Middle frontal gyrus (tissue), 1 donor: Measurements from ENCODE around the gene EBNA1BP2.
"Not testable (repeated sequence)": the region's sequence is repeated elsewhere in the genome, so short reads cannot be mapped to it uniquely, and the experiment has no call there.

Experiments used
- DNase-seq: peaks from one replicate; pipeline ENCODE4 v3.0.0-alpha.2; 2015; ENCODE audit warnings: low spot score; ENCODE audit errors: extremely low spot score

The EBNA1BP2 gene

DNA sequence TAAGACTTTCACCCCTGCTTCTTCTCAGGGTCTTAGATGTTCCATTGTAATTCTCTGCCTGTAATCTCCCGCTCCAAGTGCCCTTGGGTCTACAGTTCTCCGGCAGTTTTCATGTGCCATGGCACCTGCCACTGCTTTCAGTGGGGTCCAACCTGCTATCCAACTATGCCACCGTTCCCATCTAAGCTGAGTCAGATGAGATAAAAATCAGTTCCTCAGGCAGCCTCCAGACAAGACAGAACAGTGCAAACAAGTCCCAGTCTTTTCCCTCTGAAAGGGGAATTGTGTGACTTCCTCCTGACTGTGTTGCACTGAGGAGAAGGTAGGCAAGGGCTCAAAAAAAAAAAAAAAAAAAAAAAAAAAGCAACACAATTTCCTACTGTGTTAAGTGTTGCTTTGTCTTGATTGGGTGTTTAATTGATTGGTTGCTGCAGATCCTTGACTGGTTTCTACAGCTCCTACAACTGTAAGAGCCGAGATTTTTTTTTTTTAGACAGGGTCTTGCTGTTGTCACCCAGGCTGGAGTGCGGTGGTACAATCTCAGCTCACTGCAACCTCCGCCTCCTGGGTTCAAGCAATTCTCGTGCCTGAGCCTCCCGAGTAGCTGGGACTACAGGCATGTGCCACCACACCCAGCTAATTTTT, 50.7 kb downstream of the EBNA1BP2 start:
- no peak for DNase-seq

DNA sequence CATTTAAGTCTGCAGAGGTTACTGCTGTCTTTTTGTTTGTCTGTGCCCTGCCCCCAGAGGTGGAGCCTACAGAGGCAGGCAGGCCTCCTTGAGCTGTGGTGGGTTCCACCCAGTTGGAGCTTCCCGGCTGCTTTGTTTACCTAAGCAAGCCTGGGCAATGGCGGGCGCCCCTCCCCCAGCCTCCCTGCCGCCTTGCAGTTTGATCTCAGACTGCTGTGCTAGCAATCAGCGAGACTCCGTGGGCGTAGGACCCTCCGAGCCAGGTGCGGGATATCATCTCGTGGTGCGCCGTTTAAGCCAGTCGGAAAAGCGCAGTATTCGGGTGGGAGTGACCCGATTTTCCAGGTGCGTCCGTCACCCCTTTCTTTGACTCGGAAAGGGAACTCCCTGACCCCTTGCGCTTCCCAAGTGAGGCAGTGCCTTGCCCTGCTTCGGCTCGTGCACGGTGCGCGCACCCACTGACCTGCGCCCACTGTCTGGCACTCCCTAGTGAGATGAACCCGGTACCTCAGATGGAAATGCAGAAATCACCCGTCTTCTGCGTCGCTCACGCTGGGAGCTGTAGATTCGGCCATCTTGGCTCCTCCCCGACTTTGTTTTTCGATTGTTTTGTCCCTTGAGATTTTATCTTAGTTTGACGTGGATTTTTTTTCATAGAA, 52.0 kb downstream of the EBNA1BP2 start:
- not testable (repeated sequence) for DNase-seq
